Adrenal gland (tissue), 12 donors: ENCODE measurements around the gene PSD. TPM values are rescaled to one million over a fixed set of nuclear protein-coding genes. Genes with fewer than 3 reads are reported as not detected.

ENCODE experiments used
- DNase-seq, 7 donors: peaks; one replicate each; pipeline ENCODE4 v3.0.0-alpha.2; 2019 to 2020
- H3K27ac ChIP-seq, 5 donors: fragments of 200-600 bp; sonication (generic) in 4 of 5; 1 replicate in 3 of 5; 2 replicates in 2 of 5; pipeline versions ENCODE4 v1.5.1 to v1.8.0; 2016 to 2020; ENCODE audit warnings: mild to moderate bottlenecking in 1 of 5
- H3K27me3 ChIP-seq: fragments of 200-600 bp; 2 replicates; pipeline ENCODE4 v1.8.0; 2021
- H3K36me3 ChIP-seq, 2 donors: fragments of 200-600 bp; replicated peaks in 1 of 2; 1 replicate in 1 of 2; 2 replicates in 1 of 2; pipeline versions ENCODE4 v1.5.1 to v1.8.0; 2018 to 2022
- H3K4me1 ChIP-seq, 2 donors: fragments of 200-600 bp; replicated peaks in 1 of 2; 1 replicate in 1 of 2; 2 replicates in 1 of 2; pipeline versions ENCODE4 v1.5.1 to v1.8.0; 2018 to 2021
- H3K4me3 ChIP-seq, 4 donors: fragments of 200-600 bp; sonication (generic) in 3 of 4; one replicate each; pipeline ENCODE4 v1.5.1; 2016 to 2018
- H3K9me3 ChIP-seq, 3 donors: fragments of 200-600 bp; sonication (generic) in 1 of 3; replicated peaks in 1 of 3; 1 replicate in 2 of 3; 2 replicates in 1 of 3; pipeline versions ENCODE4 v1.5.1 to v1.8.0; 2016 to 2021
- POLR2A ChIP-seq, 2 donors: fragments of 450-650 bp; IDR thresholded peaks; one replicate each; pipeline ENCODE4 v1.6.1; 2017; ENCODE audit warnings: antibody characterized with exemption in 2 of 2, mild to moderate bottlenecking in 2 of 2, moderate library complexity in 1 of 2
- WGBS, 4 donors: extraction: QIAGEN DNeasy Blood & Tissue Kit in 2 of 4; methylation state at CpG; one replicate each; pipeline versions ENCODE4 v1.1.5 to v1.1.7; 2013 to 2017; 5-methylcytosine and 5-hydroxymethylcytosine counted together
- intact Hi-C, 2 donors: fragments of 100-400 bp; cut with DNase I; formaldehyde crosslinking; loops; one replicate each; pipeline versions ENCODE4 v1.14.1 to v1.15.0; 2022 to 2023
- polyA plus RNA-seq, 3 donors: library from polyadenylated mRNA; stranded (reverse); fragments of 200-250 nt in 2 of 3; fragments of 350-450 nt in 1 of 3; fragmentation: Illumina TruSeq in 1 of 3; extraction: RNeasy Lipid Tissue Mini Kit (QIAGEN cat#74804) in 1 of 3; gene quantifications; one replicate each; pipeline ENCODE4 v1.2.3, GENCODE V29; 2013 to 2014
- total RNA-seq, 9 donors: library from RNA; depleted of rRNA in 4 of 9; stranded (reverse); fragments of >200 nt in 4 of 9; fragments of 120-200 nt in 1 of 9; fragmentation: NEBNext Ultra II Directional in 1 of 9; extraction: Animal tissue kit (Norgen Biotek cat#: 25700) in 1 of 9; gene quantifications; one replicate each; pipeline versions ENCODE4 v1.1.0 to v1.2.4, GENCODE V29; 2013 to 2023
- TF ChIP-seq, protein P1 (sequence below), 6 experiments: fragments of 450-650 bp in 4 of 6; fragments of 200-600 bp in 2 of 6; sonication (generic) in 1 of 6; IDR thresholded peaks; 1 replicate in 5 of 6; 2 replicates in 1 of 6; pipeline versions ENCODE4 v1.5.1 to v1.8.0; 2016 to 2021; ENCODE audit warnings: antibody characterized with exemption in 6 of 6, mild to moderate bottlenecking in 2 of 6, moderate library complexity in 1 of 6
- donor health status: healthy with polysubstance abuse.
- donor health status: Bipolar disorder and iron deficiency.
- donor health status: DM: yes; HTN: yes; CAD: no.
- donor health status: DM: no; HTN: no; CAD: no.
- donor health status: DM: no; HTN: no; CAD: no.
- donor health status: DM: yes; HTN: yes; CAD: no.

The PSD gene
- total and polyA plus RNA-seq, 12 donors, result 0.54 to 43.7 (median 9.4) TPM; not detected in 1

DNA sequence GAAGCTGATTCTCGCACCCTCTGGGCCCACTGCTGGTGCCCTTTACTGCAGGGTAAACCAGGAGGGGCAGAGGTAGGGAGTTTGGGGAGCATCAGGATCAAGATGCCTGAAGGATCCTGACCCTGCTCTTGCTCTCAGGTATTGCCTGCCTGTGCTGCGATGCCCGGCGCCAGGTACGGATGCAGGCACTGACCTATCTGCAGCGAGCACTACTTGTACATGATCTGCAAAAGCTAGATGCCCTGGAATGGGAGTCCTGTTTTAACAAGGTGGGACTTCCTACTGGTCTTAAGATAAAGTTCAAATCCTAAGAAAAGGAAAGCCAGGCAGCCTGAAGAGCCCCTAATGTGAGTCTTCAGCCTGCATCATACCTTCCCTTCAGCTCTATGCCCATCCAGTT lies 39.2 kb downstream of the PSD start:
- DNase-seq, result no peak
- intact Hi-C loops, result no loop called here
- TF ChIP-seq, protein P1, sequence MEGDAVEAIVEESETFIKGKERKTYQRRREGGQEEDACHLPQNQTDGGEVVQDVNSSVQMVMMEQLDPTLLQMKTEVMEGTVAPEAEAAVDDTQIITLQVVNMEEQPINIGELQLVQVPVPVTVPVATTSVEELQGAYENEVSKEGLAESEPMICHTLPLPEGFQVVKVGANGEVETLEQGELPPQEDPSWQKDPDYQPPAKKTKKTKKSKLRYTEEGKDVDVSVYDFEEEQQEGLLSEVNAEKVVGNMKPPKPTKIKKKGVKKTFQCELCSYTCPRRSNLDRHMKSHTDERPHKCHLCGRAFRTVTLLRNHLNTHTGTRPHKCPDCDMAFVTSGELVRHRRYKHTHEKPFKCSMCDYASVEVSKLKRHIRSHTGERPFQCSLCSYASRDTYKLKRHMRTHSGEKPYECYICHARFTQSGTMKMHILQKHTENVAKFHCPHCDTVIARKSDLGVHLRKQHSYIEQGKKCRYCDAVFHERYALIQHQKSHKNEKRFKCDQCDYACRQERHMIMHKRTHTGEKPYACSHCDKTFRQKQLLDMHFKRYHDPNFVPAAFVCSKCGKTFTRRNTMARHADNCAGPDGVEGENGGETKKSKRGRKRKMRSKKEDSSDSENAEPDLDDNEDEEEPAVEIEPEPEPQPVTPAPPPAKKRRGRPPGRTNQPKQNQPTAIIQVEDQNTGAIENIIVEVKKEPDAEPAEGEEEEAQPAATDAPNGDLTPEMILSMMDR (IDR thresholded peaks at IDR 0.05), result no peak
- TF ChIP-seq POLR2A (IDR thresholded peaks at IDR 0.05), result no peak
- H3K36me3 ChIP-seq, result peaks cover 0 to 83% of the 10 kb centered on the region in 2 donors
- H3K27ac ChIP-seq, result no peak overlapping the region
- WGBS, 4 donors, result 97 to 100% (median 98%) methylated on average over 1 to 6 of the region's 6 CpGs
- H3K27me3 ChIP-seq, result no peaks in the 10 kb centered on the region
- H3K9me3 ChIP-seq, result no peaks in the 10 kb centered on the region
- no peaks in the 10 kb centered on the region for H3K4me1 ChIP-seq
- no peak overlapping the region for H3K4me3 ChIP-seq

DNA sequence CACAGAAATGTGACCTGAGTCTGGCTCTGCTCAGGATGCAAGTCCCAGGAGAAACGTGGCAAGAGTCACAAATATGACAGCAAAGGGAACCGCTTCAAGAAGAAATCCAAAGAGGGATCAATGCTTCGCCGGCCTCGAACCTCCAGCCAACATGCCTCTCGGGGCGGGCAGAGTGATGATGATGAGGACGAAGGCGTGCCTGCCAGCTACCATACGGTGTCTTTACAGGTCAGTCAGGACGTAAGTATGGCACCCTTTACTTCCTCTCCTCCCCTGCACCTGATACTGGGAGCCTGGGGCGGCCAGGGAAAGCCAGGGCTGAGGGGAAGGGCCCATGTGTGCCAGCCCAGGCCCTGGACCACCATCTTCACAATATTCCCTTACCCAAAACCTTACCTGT lies 41.7 kb downstream of the PSD start:
- TF ChIP-seq, protein P1 (IDR thresholded peaks at IDR 0.05), result no peak
- no peak for TF ChIP-seq POLR2A (IDR thresholded peaks at IDR 0.05)
- Histone ChIP-seq H3K4me1 (no peaks in the 10 kb centered on the region), H3K27me3 (no peaks in the 10 kb centered on the region), H3K4me3 (no peak overlapping the region), H3K9me3 (no peaks in the 10 kb centered on the region), H3K27ac (no peak overlapping the region), H3K36me3 (peaks cover 0 to 91% of the 10 kb centered on the region in 2 donors)
- DNase-seq, result no peak
- intact Hi-C loops, result no loop called here
- WGBS, 4 donors, result 92 to 96% (median 94%) methylated on average over 12 of the region's 12 CpGs

DNA sequence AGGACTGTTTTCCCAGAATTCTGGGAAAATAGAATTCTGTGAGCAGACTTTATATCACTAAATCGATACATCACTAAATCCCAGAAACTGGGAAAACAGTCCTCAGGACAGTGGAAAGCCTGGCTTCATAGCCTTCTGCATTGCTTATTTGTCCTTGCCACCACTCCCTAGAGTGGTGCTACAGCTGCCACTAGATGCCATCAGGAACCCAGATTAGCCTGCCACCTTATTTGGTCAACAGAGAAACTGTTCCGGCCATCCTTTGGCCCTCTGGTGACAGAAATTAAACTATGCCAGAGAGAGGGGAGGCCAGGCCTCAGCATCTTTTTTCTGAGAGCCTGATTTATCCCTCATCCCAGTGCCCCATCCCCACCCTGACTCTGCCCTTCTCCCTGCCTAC lies 42.7 kb downstream of the PSD start:
- intact Hi-C loops, result no loop called here
- H3K36me3 ChIP-seq, result peaks cover 0 to 92% of the 10 kb centered on the region in 2 donors

GRCh38 chr10:102375250-102375649 lies 43.3 kb downstream of the PSD start:
- intact Hi-C loops, result no loop called here
- Histone ChIP-seq H3K27ac (no peak overlapping the region), H3K36me3 (peaks cover 0 to 92% of the 10 kb centered on the region in 2 donors), H3K9me3 (no peaks in the 10 kb centered on the region), H3K27me3 (no peaks in the 10 kb centered on the region), H3K4me1 (no peaks in the 10 kb centered on the region), H3K4me3 (no peak overlapping the region)
- 87 to 97% (median 93%) methylated on average over 4 to 7 of the region's 7 CpGs for WGBS, 4 donors
- DNase-seq, result no peak
- TF ChIP-seq, protein P1 (IDR thresholded peaks at IDR 0.05), result no peak
- TF ChIP-seq POLR2A (IDR thresholded peaks at IDR 0.05), result no peak

More for the DNA sequence above, 42.7 kb downstream of the PSD start:
- 69 to 100% (median 91%) methylated on average over 2 of the region's 2 CpGs for WGBS, 4 donors
- no peak overlapping the region for H3K27ac ChIP-seq
- no peaks in the 10 kb centered on the region for H3K4me1 ChIP-seq
- TF ChIP-seq POLR2A (IDR thresholded peaks at IDR 0.05), result no peak
- TF ChIP-seq, protein P1 (IDR thresholded peaks at IDR 0.05), result no peak
- H3K27me3 ChIP-seq, result no peaks in the 10 kb centered on the region
- DNase-seq, result no peak
- H3K9me3 ChIP-seq, result no peaks in the 10 kb centered on the region
- H3K4me3 ChIP-seq, result no peak overlapping the region
